ENCODE results near the gene CDHR1. TPM values are rescaled to one million over a fixed set of nuclear protein-coding genes. Genes with fewer than 3 reads are reported as not detected.

CDHR1 gene
- total and polyA plus RNA-seq, 11 donors: 0.07 to 1.3 (median 0.35) TPM; not detected in 1

DNA sequence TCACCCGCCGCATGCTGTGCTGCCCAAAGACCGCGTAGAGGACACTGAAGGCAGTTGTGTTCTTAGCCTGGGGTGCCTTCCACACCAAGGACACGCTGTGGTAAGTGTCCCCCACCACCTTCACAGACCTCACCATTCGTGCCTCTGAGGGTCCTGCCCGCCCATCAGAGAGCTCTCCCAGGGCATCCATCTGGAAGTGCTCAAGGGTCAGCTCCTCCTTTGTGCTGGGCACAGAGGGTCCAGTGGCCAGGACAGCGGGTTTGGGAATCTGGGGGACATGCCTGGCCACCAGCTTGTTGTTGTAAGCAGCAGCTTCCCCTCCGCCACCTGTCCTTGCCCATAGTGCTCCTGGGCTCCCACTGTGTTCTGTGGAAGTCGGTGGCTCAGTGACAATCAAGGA, 38.0 kb downstream of the CDHR1 start:
- Histone ChIP-seq H3K9me3 (no peaks in the 10 kb centered on the region), H3K27me3 (peaks cover 0 to 7% (median 0%) of the 10 kb centered on the region in 9 donors), H3K36me3 (no peaks in the 10 kb centered on the region), H3K27ac (no peak overlapping the region), H3K4me1 (peaks cover 0 to 3% (median 0%) of the 10 kb centered on the region in 12 donors), H3K4me3 (no peak overlapping the region)
- WGBS, 4 donors: 82 to 84% (median 83%) methylated on average over 10 of the region's 10 CpGs
- TF ChIP-seq, protein P1, sequence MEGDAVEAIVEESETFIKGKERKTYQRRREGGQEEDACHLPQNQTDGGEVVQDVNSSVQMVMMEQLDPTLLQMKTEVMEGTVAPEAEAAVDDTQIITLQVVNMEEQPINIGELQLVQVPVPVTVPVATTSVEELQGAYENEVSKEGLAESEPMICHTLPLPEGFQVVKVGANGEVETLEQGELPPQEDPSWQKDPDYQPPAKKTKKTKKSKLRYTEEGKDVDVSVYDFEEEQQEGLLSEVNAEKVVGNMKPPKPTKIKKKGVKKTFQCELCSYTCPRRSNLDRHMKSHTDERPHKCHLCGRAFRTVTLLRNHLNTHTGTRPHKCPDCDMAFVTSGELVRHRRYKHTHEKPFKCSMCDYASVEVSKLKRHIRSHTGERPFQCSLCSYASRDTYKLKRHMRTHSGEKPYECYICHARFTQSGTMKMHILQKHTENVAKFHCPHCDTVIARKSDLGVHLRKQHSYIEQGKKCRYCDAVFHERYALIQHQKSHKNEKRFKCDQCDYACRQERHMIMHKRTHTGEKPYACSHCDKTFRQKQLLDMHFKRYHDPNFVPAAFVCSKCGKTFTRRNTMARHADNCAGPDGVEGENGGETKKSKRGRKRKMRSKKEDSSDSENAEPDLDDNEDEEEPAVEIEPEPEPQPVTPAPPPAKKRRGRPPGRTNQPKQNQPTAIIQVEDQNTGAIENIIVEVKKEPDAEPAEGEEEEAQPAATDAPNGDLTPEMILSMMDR (IDR thresholded peaks at IDR 0.05): no peak
- no peak for TF ChIP-seq POLR2A (IDR thresholded peaks at IDR 0.05)
- DNase-seq (no peak), ATAC-seq (no peak)
- intact Hi-C loops (cut with DNase I): no loop called here

DNA sequence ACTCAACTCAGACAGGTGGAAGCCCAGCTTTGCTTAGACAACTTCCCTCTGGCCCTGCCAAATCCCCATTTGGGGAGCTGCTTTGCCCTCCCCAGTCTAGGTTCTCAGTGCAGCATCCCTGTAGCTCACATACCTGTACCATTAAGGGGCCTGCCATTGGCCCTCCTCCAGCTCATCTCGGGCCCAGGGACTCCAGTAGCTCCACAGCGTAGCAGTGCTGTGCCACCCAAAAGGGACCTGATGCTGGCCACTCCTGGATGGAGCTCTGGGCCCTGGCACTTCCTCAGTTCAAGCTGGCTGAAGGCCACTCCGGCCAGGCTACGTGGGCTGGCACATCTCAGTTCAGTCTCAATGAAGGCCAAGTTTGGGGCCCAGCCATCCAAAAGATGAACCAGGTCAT, 39.6 kb downstream of the CDHR1 start:
- no peak for DNase-seq
- WGBS, 4 donors: 74 to 100% (median 85%) methylated on average over 2 to 4 of the region's 4 CpGs
- H3K9me3 ChIP-seq: no peaks in the 10 kb centered on the region

DNA sequence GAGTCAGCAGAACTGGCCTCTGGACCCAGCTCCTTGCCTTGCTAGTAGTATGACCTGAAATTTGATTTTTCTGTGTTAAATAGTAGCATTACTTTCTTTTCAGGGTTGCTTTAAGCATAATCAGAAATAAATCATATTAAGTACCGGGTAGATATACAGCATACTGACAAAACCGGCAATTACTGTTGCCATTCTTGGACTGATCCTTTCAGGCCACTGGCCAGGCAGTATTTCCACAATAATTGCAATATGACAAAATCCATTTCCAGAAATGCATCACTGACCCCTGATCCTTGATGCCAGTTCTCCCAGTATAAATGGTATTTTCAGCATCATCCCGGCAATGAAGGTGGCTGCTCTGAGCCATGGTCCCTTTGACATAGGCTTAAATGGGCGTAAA, 40.1 kb downstream of the CDHR1 start:
- H3K36me3 ChIP-seq: no peaks in the 10 kb centered on the region
- TF ChIP-seq, protein P1 (IDR thresholded peaks at IDR 0.05): no peak
- no peak for TF ChIP-seq POLR2A (IDR thresholded peaks at IDR 0.05)
- DNase-seq (no peak), ATAC-seq (no peak)
- peaks cover 0 to 3% (median 0%) of the 10 kb centered on the region in 12 donors for H3K4me1 ChIP-seq
- H3K9me3 ChIP-seq: no peaks in the 10 kb centered on the region
- no peak overlapping the region for H3K27ac ChIP-seq
- intact Hi-C loops (cut with DNase I): no loop called here
- WGBS, 4 donors: 78 to 93% (median 85%) methylated on average over 4 of the region's 4 CpGs
- peaks cover 0 to 9% (median 4%) of the 10 kb centered on the region in 9 donors for H3K27me3 ChIP-seq
- H3K4me3 ChIP-seq: no peak overlapping the region

More for the DNA sequence above, 39.6 kb downstream of the CDHR1 start:
- ATAC-seq: no peak
- no peak overlapping the region for H3K27ac ChIP-seq
- TF ChIP-seq, protein P1 (IDR thresholded peaks at IDR 0.05): no peak
- TF ChIP-seq POLR2A (IDR thresholded peaks at IDR 0.05): no peak
- H3K27me3 ChIP-seq: peaks cover 0 to 9% (median 4%) of the 10 kb centered on the region in 9 donors
- H3K36me3 ChIP-seq: no peaks in the 10 kb centered on the region
- H3K4me1 ChIP-seq: peaks cover 0 to 3% (median 0%) of the 10 kb centered on the region in 12 donors
- intact Hi-C loops (cut with DNase I): no loop called here
- no peak overlapping the region for H3K4me3 ChIP-seq

DNA sequence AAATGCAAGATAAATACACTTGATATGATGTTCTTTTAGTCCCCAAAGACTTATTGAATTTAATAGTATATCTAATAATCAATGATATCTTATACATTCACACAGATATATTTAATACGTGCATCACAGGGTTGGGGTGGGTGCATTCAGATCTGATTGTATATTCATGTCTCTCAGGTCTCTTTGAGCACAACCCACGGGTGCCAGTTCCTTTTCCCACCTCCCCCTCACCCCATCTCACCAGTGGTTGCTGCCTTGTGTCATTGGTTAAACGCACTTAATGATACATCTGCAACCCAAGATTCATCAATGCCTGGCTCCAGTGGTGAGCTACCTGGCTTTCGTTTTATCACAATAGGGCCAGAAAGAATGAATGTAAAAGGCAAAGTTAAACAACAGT, 40.8 kb downstream of the CDHR1 start:
- Histone ChIP-seq H3K9me3 (no peaks in the 10 kb centered on the region), H3K4me1 (peaks cover 0 to 3% (median 0%) of the 10 kb centered on the region in 12 donors), H3K27me3 (peaks cover 0 to 9% (median 4%) of the 10 kb centered on the region in 9 donors), H3K36me3 (no peaks in the 10 kb centered on the region), H3K27ac (no peak overlapping the region), H3K4me3 (no peak overlapping the region)
- ATAC-seq: no peak
- no peak for DNase-seq
- WGBS, 4 donors: 75 to 86% (median 78%) methylated on average over 4 of the region's 4 CpGs
- TF ChIP-seq POLR2A (IDR thresholded peaks at IDR 0.05): no peak
- TF ChIP-seq, protein P1 (IDR thresholded peaks at IDR 0.05): no peak
- intact Hi-C loops (cut with DNase I): no loop called here

All from heart left ventricle (tissue), 16 donors.